GM12878 (cell line): ENCODE data around the gene P4HA3. TPM values are rescaled to one million over a fixed set of nuclear protein-coding genes. Genes with fewer than 3 reads are reported as not detected.

Experiments used
- ATAC-seq: fragments of 200-7000 bp; cut with Tn5 transposase; 3 replicates; pipeline ENCODE4 v1.9.1; 2020; ENCODE audit warnings: mild to moderate bottlenecking, moderate library complexity
- BruUV-seq: library from RNA; stranded (reverse); fragments of 400-500 nt; replicated peaks from 2 replicates; lab custom pipeline; 2021; lab: Mats Ljungman, UMichigan
- CTCF ChIA-PET: fragments of 300-600 bp; sonication (Branson Sonifier 250); formaldehyde crosslinking; extraction: SDS; loops from one replicate; lab custom pipeline; 2021; ENCODE audit warnings: inconsistent platforms; lab: Yijun Ruan, JAX
- POLR2A ChIA-PET: fragments of 350-600 bp; formaldehyde crosslinking; extraction: SDS; loops from one replicate; lab custom pipeline; 2021; ENCODE audit warnings: inconsistent platforms; lab: Charles Lee
- RAD21 ChIA-PET: fragments of 300-600 bp; sonication (Branson Sonifier 250); formaldehyde crosslinking; loops from one replicate; lab custom pipeline; 2023; ENCODE audit warnings: antibody characterized with exemption; ENCODE audit not compliant: unreplicated experiment; lab: Charles Lee
- SMC1A ChIA-PET: fragments of 300-600 bp; sonication (Branson Sonifier 250); formaldehyde crosslinking; loops from one replicate; lab custom pipeline; 2023; ENCODE audit not compliant: unreplicated experiment, uncharacterized antibody; lab: Charles Lee
- DNase-seq: peaks from one replicate; pipeline ENCODE4 v3.0.0-alpha.2; 2011; ENCODE audit warnings: low read depth, low spot score
- FAIRE-seq: peaks from 3 replicates; lab custom pipeline; 2011; peaks lifted over from hg19 to GRCh38; lab: Jason Lieb, UNC
- H2AFZ ChIP-seq: 2 replicates; pipeline ENCODE4 v1.6.0; 2011; ENCODE audit warnings: low read depth, low read length, control low read depth; ENCODE audit not compliant: control insufficient read depth
- H3K27ac ChIP-seq: 2 replicates; pipeline ENCODE4 v1.5.1; 2011; ENCODE audit warnings: control low read depth; ENCODE audit not compliant: control insufficient read depth, insufficient read depth
- H3K27me3 ChIP-seq, 2 experiments: replicated peaks in 1 of 2; 2 replicates each; pipeline versions ENCODE4 v1.6.0 to v1.6.1; 2011; ENCODE audit warnings: low read length in 1 of 2; ENCODE audit not compliant: control insufficient read depth in 2 of 2, insufficient read depth in 2 of 2
- H3K36me3 ChIP-seq, 2 experiments: 2 replicates each; pipeline ENCODE4 v1.5.1; 2011; ENCODE audit warnings: low read length in 1 of 2; ENCODE audit not compliant: control insufficient read depth in 2 of 2, insufficient read depth in 2 of 2
- H3K4me1 ChIP-seq: 2 replicates; pipeline ENCODE4 v1.6.1; 2011; ENCODE audit warnings: mild to moderate bottlenecking, low read length, moderate library complexity, mixed read lengths; ENCODE audit not compliant: control insufficient read depth, insufficient read depth
- H3K4me2 ChIP-seq: 2 replicates; pipeline ENCODE4 v1.6.0; 2011; ENCODE audit warnings: control low read depth; ENCODE audit not compliant: control insufficient read depth, insufficient read depth
- H3K4me3 ChIP-seq: fragments of 200-600 bp; sonication (generic); 2 replicates; pipeline ENCODE4 v1.5.1; 2016
- H3K79me2 ChIP-seq: 2 replicates; pipeline ENCODE4 v1.6.0; 2011; ENCODE audit warnings: low read length; ENCODE audit not compliant: control insufficient read depth, insufficient read depth
- H3K9ac ChIP-seq: 2 replicates; pipeline ENCODE4 v1.8.0; 2011; ENCODE audit warnings: low read length, control low read depth, mixed read lengths; ENCODE audit not compliant: control insufficient read depth, insufficient read depth
- H3K9me3 ChIP-seq: replicated peaks from 3 replicates; pipeline ENCODE4 v1.5.1; 2011; ENCODE audit warnings: mild to moderate bottlenecking, low read length; ENCODE audit not compliant: control insufficient read depth, insufficient read depth
- H4K20me1 ChIP-seq: 2 replicates; pipeline ENCODE4 v1.6.0; 2011; ENCODE audit not compliant: control insufficient read depth, insufficient read depth
- CHD1 ChIP-seq: IDR thresholded peaks from 2 replicates; pipeline ENCODE4 v1.6.1; 2012; ENCODE audit warnings: low read depth, low read length, improper control_type of control experiment
- CUX1 ChIP-seq: IDR thresholded peaks from 2 replicates; pipeline ENCODE4 v1.6.1; 2012; ENCODE audit warnings: improper control_type of control experiment, low read depth, low read length; ENCODE audit not compliant: insufficient replicate concordance
- HSF1 ChIP-seq: fragments of 150-350 bp; IDR thresholded peaks from 2 replicates; pipeline ENCODE4 v1.6.1; 2014; ENCODE audit warnings: mild to moderate bottlenecking, low read depth, low read length
- MEF2B ChIP-seq: fragments of 450-650 bp; IDR thresholded peaks from 2 replicates; pipeline ENCODE4 v1.6.1; 2018; ENCODE audit warnings: mild to moderate bottlenecking, moderate library complexity; ENCODE audit not compliant: partially characterized antibody, poor library complexity, severe bottlenecking
- MLLT1 ChIP-seq: fragments of 450-650 bp; IDR thresholded peaks from 2 replicates; pipeline ENCODE4 v1.6.1; 2016; ENCODE audit warnings: mild to moderate bottlenecking
- NFXL1 ChIP-seq: fragments of 450-650 bp; IDR thresholded peaks from 2 replicates; pipeline ENCODE4 v1.6.1; 2017; ENCODE audit warnings: antibody characterized with exemption, mild to moderate bottlenecking, borderline replicate concordance
- NRF1 ChIP-seq: conservative IDR thresholded peaks from 2 replicates; pipeline ENCODE4 v1.6.1; 2011; ENCODE audit warnings: mild to moderate bottlenecking, low read depth, low read length, improper control_type of control experiment
- SMC3 ChIP-seq: IDR thresholded peaks from 2 replicates; pipeline ENCODE4 v1.6.1; 2011; ENCODE audit warnings: low read length, improper control_type of control experiment, borderline replicate concordance
- SREBF1 ChIP-seq: IDR thresholded peaks from 2 replicates; pipeline ENCODE4 v1.6.1; 2012; ENCODE audit warnings: mild to moderate bottlenecking, low read length
- YBX1 ChIP-seq: fragments of 450-650 bp; IDR thresholded peaks from 2 replicates; pipeline ENCODE4 v1.6.1; 2016; ENCODE audit warnings: antibody characterized with exemption
- ZBTB4 ChIP-seq: fragments of 450-650 bp; formaldehyde crosslinking; IDR thresholded peaks from 2 replicates; pipeline ENCODE4 v1.4.0; 2022; ENCODE audit warnings: mild to moderate bottlenecking, moderate library complexity
- WGBS: methylation state at CpG from one replicate; pipeline ENCODE4 v1.1.6; 2016; ENCODE audit warnings: low lambda C conversion rate; ENCODE audit not compliant: insufficient replicate concordance, insufficient coverage; ENCODE audit errors: missing lambda C conversion rate; 5-methylcytosine and 5-hydroxymethylcytosine counted together
- in situ Hi-C: fragments of 300-500 bp; cut with MboI; formaldehyde crosslinking; loops from 9 replicates; pipeline ENCODE4 v1.14.3; 2018; ENCODE audit warnings: mixed read lengths
- intact Hi-C: fragments of 100-400 bp; cut with micrococcal nuclease; formaldehyde crosslinking; loops from one replicate; pipeline ENCODE4 v1.14.2; 2022; ENCODE audit not compliant: unreplicated experiment
- polyA plus RNA-seq, 11 experiments: library from polyadenylated mRNA; depleted of rRNA in 4 of 11; unstranded in 6 of 11; stranded (reverse) in 5 of 11; fragments of >200 nt; fragmentation: Nextera tagmentation in 4 of 11; fragmentation: Illumina TruSeq in 1 of 11; extraction: Ambion mirVana in 4 of 11; extraction: Trizol in 1 of 11; gene quantifications; 1 replicate in 1 of 11; 2 replicates in 10 of 11; pipeline versions ENCODE4 v1.2.1 to v1.2.3, GENCODE V29; 2011 to 2016; ENCODE audit warnings: inconsistent platforms in 2 of 11, missing spikeins in 2 of 11, low read depth in 1 of 11
- total RNA-seq, 4 experiments: library from RNA; depleted of rRNA in 3 of 4; stranded (reverse); fragments of >200 nt in 3 of 4; fragmentation: Illumina TruSeq in 1 of 4; extraction: Trizol in 1 of 4; gene quantifications; 2 replicates each; pipeline versions ENCODE4 v1.2.1 to v1.2.3, GENCODE V29; 2013 to 2021

P4HA3 gene
- total and polyA plus RNA-seq, 10 of the 15 experiments (the other 5 are each of a cell fraction or from before 2014, with no cell fraction given) = 0.08 TPM; not detected in 9

GRCh38 chr11:74225565-74225964 lies 85.9 kb downstream of the P4HA3 start (continued):
- no peak for TF ChIP-seq CUX1

DNA sequence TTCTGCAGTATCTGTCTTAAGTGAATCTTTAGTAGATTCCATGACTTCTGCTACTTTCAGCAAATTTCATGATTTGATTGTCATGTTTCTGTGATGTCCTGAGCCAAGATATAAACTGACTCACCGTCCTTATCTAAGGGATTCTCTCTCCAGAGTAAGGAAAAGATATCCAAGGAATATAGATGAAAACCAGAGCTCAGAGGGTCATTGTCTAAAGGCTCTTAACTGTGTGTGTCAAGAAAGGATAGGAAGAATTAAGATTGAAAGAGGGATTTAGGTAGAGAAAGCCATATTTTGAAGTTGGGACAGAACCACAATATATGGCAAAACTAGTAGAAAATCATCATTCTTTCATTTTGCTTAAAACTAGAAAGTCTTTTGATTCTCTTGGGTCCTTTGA lies 89.6 kb downstream of the P4HA3 start:
- BruUV-seq = no TSS peak
- FAIRE-seq = no peak
- Histone ChIP-seq H3K27ac (no peak overlapping the region), H3K4me2 (no peak overlapping the region), H3K79me2 (no peaks in the 10 kb centered on the region), H3K4me3 (no peak overlapping the region), H2AFZ (no peak overlapping the region), H3K27me3 (no peaks in the 10 kb centered on the region), H3K9ac (no peak overlapping the region), H3K4me1 (no peaks in the 10 kb centered on the region), H3K9me3 (peaks cover 2% of the 10 kb centered on the region; the same call in 2 of the 3 replicates), H3K36me3 (no peaks in the 10 kb centered on the region), H4K20me1 (no peaks in the 10 kb centered on the region)
- POLR2A ChIA-PET = no interaction called here
- DNase-seq = no peak
- 100% methylated on average over 1 of the region's 1 CpG for WGBS
- SMC1A ChIA-PET = no interaction called here
- ATAC-seq = no peak
- intact Hi-C loops (no loop called here), in situ Hi-C loops (no loop called here)
- CTCF ChIA-PET = interaction anchor here (1.3 to 2.6 kb wide), 2 partner anchors 13 to 34 kb away, joined by 3 to 8 read pairs; no protein-coding TSS in a partner anchor
- RAD21 ChIA-PET = no interaction called here
- TF ChIP-seq CHD1 = no peak
- no peak for TF ChIP-seq MLLT1
- TF ChIP-seq NFXL1 = no peak
- no peak for TF ChIP-seq SREBF1
- no peak for TF ChIP-seq ZBTB4 (CRISPR knock-in tag)
- TF ChIP-seq YBX1 = no peak
- no peak for TF ChIP-seq NRF1
- TF ChIP-seq SMC3 = no peak
- TF ChIP-seq MEF2B = no peak
- no peak for TF ChIP-seq HSF1
